ENCODE data around the gene S100A8. TPM values are rescaled to one million over a fixed set of nuclear protein-coding genes. Genes with fewer than 3 reads are reported as not detected.

Gene S100A8
- total and polyA plus RNA-seq, 4 donors, result 38.4 to 99.3 (median 41.9) TPM

- 82% methylated on average over 14 of the region's 14 CpGs for WGBS
- Histone ChIP-seq H3K4me1 (ENCODE audit: control insufficient read depth in 4 of 4, insufficient read depth in 4 of 4, low read length in 3 of 4) (no peaks in the 10 kb centered on the region), H3K36me3 (ENCODE audit: control insufficient read depth in 4 of 4, insufficient read depth in 3 of 4, low read depth in 1 of 4, low read length in 3 of 4) (no peaks in the 10 kb centered on the region), H3K9me3 (ENCODE audit: control insufficient read depth in 4 of 4, low read length in 3 of 4) (no peaks in the 10 kb centered on the region), H3K27ac (ENCODE audit: low read depth in 1 of 2, low read length in 2 of 2) (no peak overlapping the region), H3K4me3 (ENCODE audit: low read depth in 1 of 3, low read length in 3 of 3) (no peak overlapping the region), H3K27me3 (ENCODE audit: control insufficient read depth in 4 of 4, insufficient read depth in 4 of 4, low read length in 3 of 4) (peaks cover 0 to 5% (median 2%) of the 10 kb centered on the region in 4 donors), H3K9ac (ENCODE audit: low read depth in 1 of 2, low read length in 2 of 2) (no peak overlapping the region)
- DNase-seq (ENCODE audit: low spot score), result peak; percentile 30
- TF ChIP-seq FOXA1 (IDR thresholded peaks at IDR 0.05) (no peak), HNF4G (IDR thresholded peaks at IDR 0.05) (no peak), EGR1 (IDR thresholded peaks at IDR 0.05; ENCODE audit: low read depth in 2 of 2) (no peak), GABPA (IDR thresholded peaks at IDR 0.05 in 1 of 2, conservative IDR thresholded peaks at IDR 0.05 in 1 of 2) (no peak), SP1 (IDR thresholded peaks at IDR 0.05) (no peak), FOXA2 (IDR thresholded peaks at IDR 0.05) (no peak), RAD21 (IDR thresholded peaks at IDR 0.05) (no peak), RXRA (IDR thresholded peaks at IDR 0.05) (no peak), JUND (IDR thresholded peaks at IDR 0.05) (no peak), TAF1 (conservative IDR thresholded peaks at IDR 0.05) (no peak), HNF4A (conservative IDR thresholded peaks at IDR 0.05) (no peak), NR2F2 (IDR thresholded peaks at IDR 0.05) (no peak)
- TF ChIP-seq, protein P1, sequence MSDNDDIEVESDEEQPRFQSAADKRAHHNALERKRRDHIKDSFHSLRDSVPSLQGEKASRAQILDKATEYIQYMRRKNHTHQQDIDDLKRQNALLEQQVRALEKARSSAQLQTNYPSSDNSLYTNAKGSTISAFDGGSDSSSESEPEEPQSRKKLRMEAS (IDR thresholded peaks at IDR 0.05), result no peak
- TF ChIP-seq, protein P2, sequence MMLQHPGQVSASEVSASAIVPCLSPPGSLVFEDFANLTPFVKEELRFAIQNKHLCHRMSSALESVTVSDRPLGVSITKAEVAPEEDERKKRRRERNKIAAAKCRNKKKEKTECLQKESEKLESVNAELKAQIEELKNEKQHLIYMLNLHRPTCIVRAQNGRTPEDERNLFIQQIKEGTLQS (IDR thresholded peaks at IDR 0.05), result no peak
Observed at GRCh38 chr1:153345187-153346076, 45.4 kb downstream of the S100A8 start.

- H3K9me3 ChIP-seq (ENCODE audit: control insufficient read depth in 4 of 4, low read length in 3 of 4), result no peaks in the 10 kb centered on the region
- no peaks in the 10 kb centered on the region for H3K4me1 ChIP-seq (ENCODE audit: control insufficient read depth in 4 of 4, insufficient read depth in 4 of 4, low read length in 3 of 4)
- no peak overlapping the region for H3K27ac ChIP-seq (ENCODE audit: low read depth in 1 of 2, low read length in 2 of 2)
- TF ChIP-seq, protein P3, sequence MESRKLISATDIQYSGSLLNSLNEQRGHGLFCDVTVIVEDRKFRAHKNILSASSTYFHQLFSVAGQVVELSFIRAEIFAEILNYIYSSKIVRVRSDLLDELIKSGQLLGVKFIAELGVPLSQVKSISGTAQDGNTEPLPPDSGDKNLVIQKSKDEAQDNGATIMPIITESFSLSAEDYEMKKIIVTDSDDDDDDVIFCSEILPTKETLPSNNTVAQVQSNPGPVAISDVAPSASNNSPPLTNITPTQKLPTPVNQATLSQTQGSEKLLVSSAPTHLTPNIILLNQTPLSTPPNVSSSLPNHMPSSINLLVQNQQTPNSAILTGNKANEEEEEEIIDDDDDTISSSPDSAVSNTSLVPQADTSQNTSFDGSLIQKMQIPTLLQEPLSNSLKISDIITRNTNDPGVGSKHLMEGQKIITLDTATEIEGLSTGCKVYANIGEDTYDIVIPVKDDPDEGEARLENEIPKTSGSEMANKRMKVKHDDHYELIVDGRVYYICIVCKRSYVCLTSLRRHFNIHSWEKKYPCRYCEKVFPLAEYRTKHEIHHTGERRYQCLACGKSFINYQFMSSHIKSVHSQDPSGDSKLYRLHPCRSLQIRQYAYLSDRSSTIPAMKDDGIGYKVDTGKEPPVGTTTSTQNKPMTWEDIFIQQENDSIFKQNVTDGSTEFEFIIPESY (IDR thresholded peaks at IDR 0.05), result no peak
- TF ChIP-seq RXRA (IDR thresholded peaks at IDR 0.05) (no peak), NR2F2 (IDR thresholded peaks at IDR 0.05) (no peak), SP1 (IDR thresholded peaks at IDR 0.05) (no peak), YY1 (IDR thresholded peaks at IDR 0.05) (no peak), TAF1 (conservative IDR thresholded peaks at IDR 0.05) (no peak), RAD21 (IDR thresholded peaks at IDR 0.05) (no peak), REST (IDR thresholded peaks at IDR 0.05) (no peak), GABPA (IDR thresholded peaks at IDR 0.05 in 1 of 2, conservative IDR thresholded peaks at IDR 0.05 in 1 of 2) (no peak), EGR1 (IDR thresholded peaks at IDR 0.05; ENCODE audit: low read depth in 2 of 2) (no peak), HNF4A (conservative IDR thresholded peaks at IDR 0.05) (no peak), FOXA1 (IDR thresholded peaks at IDR 0.05) (no peak)
- TF ChIP-seq, protein P1 (IDR thresholded peaks at IDR 0.05), result no peak
- TF ChIP-seq, protein P2 (IDR thresholded peaks at IDR 0.05), result no peak
- no peak overlapping the region for H3K4me3 ChIP-seq (ENCODE audit: low read depth in 1 of 3, low read length in 3 of 3)
- WGBS, result 46% methylated on average over 3 of the region's 3 CpGs
- no peak overlapping the region for H3K9ac ChIP-seq (ENCODE audit: low read depth in 1 of 2, low read length in 2 of 2)
- H3K36me3 ChIP-seq (ENCODE audit: control insufficient read depth in 4 of 4, insufficient read depth in 3 of 4, low read depth in 1 of 4, low read length in 3 of 4), result no peaks in the 10 kb centered on the region
- peak; percentile 19 for DNase-seq (ENCODE audit: low spot score)
- H3K27me3 ChIP-seq (ENCODE audit: control insufficient read depth in 4 of 4, insufficient read depth in 4 of 4, low read length in 3 of 4), result peaks cover 0 to 5% (median 2%) of the 10 kb centered on the region in 4 donors
Observed at GRCh38 chr1:153344718-153345025, 46.2 kb downstream of the S100A8 start.

Data from liver (tissue), 9 donors.